Measurements from ENCODE around the gene KLHDC4. TPM values are rescaled to one million over a fixed set of nuclear protein-coding genes. Genes with fewer than 3 reads are reported as not detected.

KLHDC4 gene
- total RNA-seq, 3 donors from 2014 or later (not counting 1 experiment from before 2014, with no cell fraction given) = 210 to 311 (median 210) TPM

GRCh38 chr16:87712184-87712762, 53.5 kb downstream of the KLHDC4 start:
- Mint-ChIP-seq H3K9me3 (no peaks in the 10 kb centered on the region), H3K27me3 (ENCODE audit: low read depth in 2 of 2) (no peaks in the 10 kb centered on the region), H3K27ac (peak overlapping the region; percentile 91 to 96), H3K36me3 (peaks cover 10% of the 10 kb centered on the region), H3K4me1 (peaks cover 36 to 39% of the 10 kb centered on the region in 2 donors), H3K4me3 (peak overlapping the region; percentile 25)
- no peak overlapping the region for H3K4me3 ChIP-seq (ENCODE audit: low read length)
- no peak for ATAC-seq
- DNase-seq = no peak
- intact Hi-C loops (cut with micrococcal nuclease) = no loop called here
- peaks cover 69% of the 10 kb centered on the region for H3K36me3 ChIP-seq (ENCODE audit: control insufficient read depth, insufficient read depth, low read length)
- H3K27ac ChIP-seq (ENCODE audit: low read length) = peak overlapping the region; percentile 87
- H3K4me1 ChIP-seq (ENCODE audit: control insufficient read depth, insufficient read depth, low read length) = peaks cover 35% of the 10 kb centered on the region
- TF ChIP-seq CTCF (IDR thresholded peaks at IDR 0.05) = no peak
- H3K27me3 ChIP-seq (ENCODE audit: control insufficient read depth, insufficient read depth, low read length) = no peaks in the 10 kb centered on the region
- 82% methylated on average over 14 of the region's 14 CpGs for WGBS (ENCODE audit: insufficient coverage)
- no peaks in the 10 kb centered on the region for H3K9me3 ChIP-seq (ENCODE audit: control insufficient read depth, insufficient read depth, low read length)

GRCh38 chr16:87710887-87711286, 54.9 kb downstream of the KLHDC4 start:
- intact Hi-C loops (cut with micrococcal nuclease) = no loop called here
- Mint-ChIP-seq H3K4me1 (peaks cover 36 to 39% of the 10 kb centered on the region in 2 donors), H3K9me3 (no peaks in the 10 kb centered on the region), H3K27me3 (ENCODE audit: low read depth in 2 of 2) (no peaks in the 10 kb centered on the region), H3K27ac (peak overlapping the region in 1 of 2 donors; percentile 38), H3K36me3 (peaks cover 10% of the 10 kb centered on the region), H3K4me3 (no peak overlapping the region)
- H3K4me3 ChIP-seq (ENCODE audit: low read length) = no peak overlapping the region
- DNase-seq = no peak
- ATAC-seq = no peak
- H3K27me3 ChIP-seq (ENCODE audit: control insufficient read depth, insufficient read depth, low read length) = no peaks in the 10 kb centered on the region
- 96% methylated on average over 12 of the region's 12 CpGs for WGBS (ENCODE audit: insufficient coverage)
- H3K36me3 ChIP-seq (ENCODE audit: control insufficient read depth, insufficient read depth, low read length) = peaks cover 74% of the 10 kb centered on the region
- no peak overlapping the region for H3K27ac ChIP-seq (ENCODE audit: low read length)
- peaks cover 35% of the 10 kb centered on the region for H3K4me1 ChIP-seq (ENCODE audit: control insufficient read depth, insufficient read depth, low read length)
- no peaks in the 10 kb centered on the region for H3K9me3 ChIP-seq (ENCODE audit: control insufficient read depth, insufficient read depth, low read length)
- TF ChIP-seq CTCF (IDR thresholded peaks at IDR 0.05) = no peak

GRCh38 chr16:87709677-87710076, 56.1 kb downstream of the KLHDC4 start:
- Histone ChIP-seq H3K36me3 (ENCODE audit: control insufficient read depth, insufficient read depth, low read length) (peaks cover 68% of the 10 kb centered on the region), H3K4me3 (ENCODE audit: low read length) (no peak overlapping the region), H3K27ac (ENCODE audit: low read length) (no peak overlapping the region), H3K4me1 (ENCODE audit: control insufficient read depth, insufficient read depth, low read length) (peaks cover 31% of the 10 kb centered on the region), H3K9me3 (ENCODE audit: control insufficient read depth, insufficient read depth, low read length) (no peaks in the 10 kb centered on the region), H3K27me3 (ENCODE audit: control insufficient read depth, insufficient read depth, low read length) (no peaks in the 10 kb centered on the region)
- H3K4me1 Mint-ChIP-seq = peaks cover 24 to 29% of the 10 kb centered on the region in 2 donors
- no peak for TF ChIP-seq CTCF (IDR thresholded peaks at IDR 0.05)
- no peak overlapping the region for H3K4me3 Mint-ChIP-seq
- no peak for ATAC-seq
- intact Hi-C loops (cut with micrococcal nuclease) = no loop called here
- 96% methylated on average over 12 of the region's 12 CpGs for WGBS (ENCODE audit: insufficient coverage)
- no peaks in the 10 kb centered on the region for H3K36me3 Mint-ChIP-seq
- peak overlapping the region in 1 of 2 donors; percentile 23 for H3K27ac Mint-ChIP-seq
- H3K9me3 Mint-ChIP-seq = no peaks in the 10 kb centered on the region
- DNase-seq = no peak
- no peaks in the 10 kb centered on the region for H3K27me3 Mint-ChIP-seq (ENCODE audit: low read depth in 2 of 2)

Data from natural killer cell (primary cell).